Natural killer cell (primary cell): ENCODE results near the gene ROS1. TPM values are rescaled to one million over a fixed set of nuclear protein-coding genes. Genes with fewer than 3 reads are reported as not detected.
"Not testable (repeated sequence)": the region's sequence is repeated elsewhere in the genome, so short reads cannot be mapped to it uniquely, and the experiment has no call there.

ENCODE experiments used
- ATAC-seq, 3 donors: fragments of 150-1000 bp in 2 of 3; fragments of 200-7000 bp in 1 of 3; cut with Tn5 transposase; 1 replicate in 1 of 3; 2 replicates in 2 of 3; pipeline ENCODE4 v1.10.0; 2021; ENCODE audit warnings: mild to moderate bottlenecking in 2 of 3, moderate library complexity in 2 of 3
- DNase-seq, 2 donors: peaks; one replicate each; pipeline versions ENCODE4 v3.0.0 to v3.0.0-alpha.2; 2013 to 2021; ENCODE audit warnings: mixed read lengths in 1 of 2
- H3K27ac ChIP-seq: one replicate; pipeline ENCODE4 v1.5.1; 2013; ENCODE audit warnings: mild to moderate bottlenecking, low read length
- H3K27me3 ChIP-seq: one replicate; pipeline ENCODE4 v1.6.1; 2013; ENCODE audit warnings: low read length; ENCODE audit not compliant: control insufficient read depth, insufficient read depth
- H3K36me3 ChIP-seq: one replicate; pipeline ENCODE4 v1.6.1; 2013; ENCODE audit warnings: low read length; ENCODE audit not compliant: control insufficient read depth, insufficient read depth
- H3K4me1 ChIP-seq: one replicate; pipeline ENCODE4 v1.6.1; 2013; ENCODE audit warnings: low read length; ENCODE audit not compliant: control insufficient read depth, insufficient read depth
- H3K4me3 ChIP-seq: one replicate; pipeline ENCODE4 v1.5.1; 2013; ENCODE audit warnings: low read length
- H3K9me3 ChIP-seq: one replicate; pipeline ENCODE4 v1.6.1; 2013; ENCODE audit warnings: low read length; ENCODE audit not compliant: control insufficient read depth, insufficient read depth
- H3K27ac Mint-ChIP-seq, 2 donors: one replicate each; pipeline ENCODE4 v1.8.0; 2022; ENCODE audit warnings: mild to moderate bottlenecking in 2 of 2, mixed read lengths in 2 of 2, moderate library complexity in 1 of 2
- H3K27me3 Mint-ChIP-seq, 2 donors: one replicate each; pipeline ENCODE4 v1.8.0; 2022; ENCODE audit warnings: low read depth in 2 of 2, mixed read lengths in 2 of 2
- H3K36me3 Mint-ChIP-seq: one replicate; pipeline ENCODE4 v1.8.0; 2022; ENCODE audit warnings: mixed read lengths
- H3K4me1 Mint-ChIP-seq, 2 donors: one replicate each; pipeline ENCODE4 v1.8.0; 2022; ENCODE audit warnings: mixed read lengths in 2 of 2
- H3K4me3 Mint-ChIP-seq: one replicate; pipeline ENCODE4 v1.8.0; 2022; ENCODE audit warnings: mild to moderate bottlenecking, moderate library complexity, mixed read lengths
- H3K9me3 Mint-ChIP-seq, 2 donors: one replicate each; pipeline ENCODE4 v1.8.0; 2022; ENCODE audit warnings: mixed read lengths in 2 of 2
- WGBS: methylation state at CpG from one replicate; pipeline ENCODE4 v1.1.7; 2013; ENCODE audit warnings: missing lambda C conversion rate; ENCODE audit not compliant: insufficient coverage; 5-methylcytosine and 5-hydroxymethylcytosine counted together
- intact Hi-C: fragments of 100-400 bp; cut with micrococcal nuclease; formaldehyde crosslinking; loops from one replicate; pipeline ENCODE4 v1.14.2; 2022
- total RNA-seq, 4 donors: library from RNA; stranded (reverse); fragments of 120-200 nt in 1 of 4; gene quantifications; one replicate each; pipeline versions ENCODE4 v1.2.3 to v1.2.4, GENCODE V29; 2013 to 2022
- TF ChIP-seq, protein P1 (sequence below): fragments of 200-600 bp; IDR thresholded peaks from one replicate; pipeline ENCODE4 v1.8.0; 2022; ENCODE audit warnings: antibody characterized with exemption

Gene ROS1
- total RNA-seq, 3 donors from 2014 or later (not counting 1 experiment from before 2014, with no cell fraction given): not detected

- no peak overlapping the region for H3K4me3 Mint-ChIP-seq
- TF ChIP-seq, protein P1, sequence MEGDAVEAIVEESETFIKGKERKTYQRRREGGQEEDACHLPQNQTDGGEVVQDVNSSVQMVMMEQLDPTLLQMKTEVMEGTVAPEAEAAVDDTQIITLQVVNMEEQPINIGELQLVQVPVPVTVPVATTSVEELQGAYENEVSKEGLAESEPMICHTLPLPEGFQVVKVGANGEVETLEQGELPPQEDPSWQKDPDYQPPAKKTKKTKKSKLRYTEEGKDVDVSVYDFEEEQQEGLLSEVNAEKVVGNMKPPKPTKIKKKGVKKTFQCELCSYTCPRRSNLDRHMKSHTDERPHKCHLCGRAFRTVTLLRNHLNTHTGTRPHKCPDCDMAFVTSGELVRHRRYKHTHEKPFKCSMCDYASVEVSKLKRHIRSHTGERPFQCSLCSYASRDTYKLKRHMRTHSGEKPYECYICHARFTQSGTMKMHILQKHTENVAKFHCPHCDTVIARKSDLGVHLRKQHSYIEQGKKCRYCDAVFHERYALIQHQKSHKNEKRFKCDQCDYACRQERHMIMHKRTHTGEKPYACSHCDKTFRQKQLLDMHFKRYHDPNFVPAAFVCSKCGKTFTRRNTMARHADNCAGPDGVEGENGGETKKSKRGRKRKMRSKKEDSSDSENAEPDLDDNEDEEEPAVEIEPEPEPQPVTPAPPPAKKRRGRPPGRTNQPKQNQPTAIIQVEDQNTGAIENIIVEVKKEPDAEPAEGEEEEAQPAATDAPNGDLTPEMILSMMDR: no peak
- no peak for ATAC-seq
- 20% methylated on average over 27 of the region's 27 CpGs for WGBS
- Histone ChIP-seq H3K4me3 (no peak overlapping the region), H3K9me3 (no peaks in the 10 kb centered on the region), H3K27ac (no peak overlapping the region), H3K27me3 (peaks cover 65% of the 10 kb centered on the region), H3K36me3 (no peaks in the 10 kb centered on the region), H3K4me1 (peaks cover 16% of the 10 kb centered on the region)
- peaks cover 0 to 14% of the 10 kb centered on the region in 2 donors for H3K4me1 Mint-ChIP-seq
- intact Hi-C loops: no loop called here
- peaks cover 9% of the 10 kb centered on the region for H3K36me3 Mint-ChIP-seq
- H3K9me3 Mint-ChIP-seq: no peaks in the 10 kb centered on the region
- H3K27ac Mint-ChIP-seq: no peak overlapping the region
- H3K27me3 Mint-ChIP-seq: peaks cover 48 to 61% of the 10 kb centered on the region in 2 donors
- DNase-seq: no peak
Measured at GRCh38 chr6:117263353-117263927, 162.3 kb downstream of the ROS1 start.

GRCh38 chr6:117262799-117263198, 162.9 kb downstream of the ROS1 start:
- ATAC-seq: no peak
- intact Hi-C loops: no loop called here
- H3K9me3 Mint-ChIP-seq: no peaks in the 10 kb centered on the region
- no peak overlapping the region for H3K27ac Mint-ChIP-seq
- no peak for DNase-seq
- Histone ChIP-seq H3K4me1 (peaks cover 16% of the 10 kb centered on the region), H3K9me3 (no peaks in the 10 kb centered on the region), H3K4me3 (no peak overlapping the region), H3K27ac (no peak overlapping the region), H3K36me3 (no peaks in the 10 kb centered on the region), H3K27me3 (peaks cover 59% of the 10 kb centered on the region)
- H3K4me3 Mint-ChIP-seq: no peak overlapping the region
- peaks cover 42 to 55% of the 10 kb centered on the region in 2 donors for H3K27me3 Mint-ChIP-seq
- H3K36me3 Mint-ChIP-seq: peaks cover 9% of the 10 kb centered on the region
- 19% methylated on average over 7 of the region's 8 CpGs for WGBS
- peaks cover 0 to 14% of the 10 kb centered on the region in 2 donors for H3K4me1 Mint-ChIP-seq
- TF ChIP-seq, protein P1: no peak

DNA sequence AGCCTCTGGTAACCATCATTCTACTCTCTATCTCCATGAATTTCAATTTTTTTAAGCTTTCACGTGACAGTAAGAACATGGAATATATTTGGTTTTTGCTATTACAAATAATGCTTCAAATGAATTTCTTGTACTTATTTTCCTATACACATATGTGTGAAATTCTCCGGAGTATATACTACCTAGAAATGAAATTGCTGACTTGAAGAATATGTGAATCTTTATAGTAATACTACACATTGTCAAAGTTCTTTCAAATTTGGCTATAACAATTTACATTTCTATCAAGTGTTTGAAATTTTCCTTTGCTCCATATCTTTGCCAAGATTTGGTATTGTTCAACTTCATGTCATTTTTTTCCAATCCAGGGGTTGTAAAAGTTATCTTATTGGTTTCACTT, 172.0 kb downstream of the ROS1 start:
- DNase-seq: no peak
- no peaks in the 10 kb centered on the region for H3K4me1 ChIP-seq
- no peaks in the 10 kb centered on the region for H3K36me3 Mint-ChIP-seq
- no peak overlapping the region for H3K27ac ChIP-seq
- TF ChIP-seq, protein P1: no peak
- ATAC-seq: no peak
- WGBS: no CpG with 5 or more reads among the region's 2 CpGs
- H3K36me3 ChIP-seq: no peaks in the 10 kb centered on the region
- H3K9me3 Mint-ChIP-seq: peaks cover 3 to 5% of the 10 kb centered on the region in 2 donors
- H3K9me3 ChIP-seq: no peaks in the 10 kb centered on the region
- H3K4me3 Mint-ChIP-seq: no peak overlapping the region
- intact Hi-C loops: no loop called here
- H3K27me3 Mint-ChIP-seq: no peaks in the 10 kb centered on the region
- no peak overlapping the region for H3K4me3 ChIP-seq
- no peaks in the 10 kb centered on the region for H3K4me1 Mint-ChIP-seq
- H3K27me3 ChIP-seq: peaks cover under 1% of the 10 kb centered on the region
- H3K27ac Mint-ChIP-seq: no peak overlapping the region

DNA sequence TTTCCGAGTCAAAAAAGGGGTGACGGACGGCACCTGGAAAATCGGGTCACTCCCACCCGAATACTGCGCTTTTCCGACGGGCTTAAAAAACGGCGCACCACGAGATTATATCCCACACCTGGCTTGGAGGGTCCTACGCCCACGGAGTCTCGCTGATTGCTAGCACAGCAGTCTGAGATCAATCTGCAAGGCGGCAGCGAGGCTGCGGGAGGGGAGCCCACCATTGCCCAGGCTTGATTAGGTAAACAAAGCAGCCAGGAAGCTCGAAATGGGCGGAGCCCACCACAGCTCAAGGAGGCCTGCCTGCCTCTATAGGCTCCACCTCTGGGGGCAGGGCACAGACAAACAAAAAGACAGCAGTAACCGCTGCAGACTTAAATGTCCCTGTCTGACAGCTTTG, 180.8 kb downstream of the ROS1 start:
- H3K36me3 ChIP-seq, H3K36me3 Mint-ChIP-seq, H3K9me3 ChIP-seq, H3K9me3 Mint-ChIP-seq, H3K27ac ChIP-seq, H3K27me3 Mint-ChIP-seq, H3K4me3 ChIP-seq, ATAC-seq, H3K4me1 Mint-ChIP-seq, H3K4me1 ChIP-seq, intact Hi-C loops, H3K27me3 ChIP-seq, H3K4me3 Mint-ChIP-seq, H3K27ac Mint-ChIP-seq: not testable (repeated sequence)
- WGBS: 88% methylated on average over 14 of the region's 20 CpGs
- DNase-seq: peak in 1 of 2 donors; percentile 35

GRCh38 chr6:117244571-117244970, 181.2 kb downstream of the ROS1 start:
- H3K27ac ChIP-seq, ATAC-seq, H3K4me3 ChIP-seq, H3K9me3 ChIP-seq, H3K4me1 Mint-ChIP-seq, H3K4me3 Mint-ChIP-seq, H3K36me3 Mint-ChIP-seq, H3K27me3 Mint-ChIP-seq, H3K27me3 ChIP-seq, intact Hi-C loops, H3K9me3 Mint-ChIP-seq, H3K4me1 ChIP-seq, H3K36me3 ChIP-seq, H3K27ac Mint-ChIP-seq: not testable (repeated sequence)
- DNase-seq: peak in 1 of 2 donors; percentile 20
- WGBS: 68% methylated on average over 12 of the region's 13 CpGs
